GM18858 (cell line): ENCODE data around the gene ZNF621.
A peak's percentile ranks its signal among the peaks of the same experiment; 100 is the strongest.
"Not testable (repeated sequence)": the region's sequence is repeated elsewhere in the genome, so short reads cannot be mapped to it uniquely, and the experiment has no call there.

Experiments
- ATAC-seq: cut with Tn5 transposase; IDR thresholded peaks from one replicate; pipeline ENCODE4 v1.9.1; 2021; ENCODE audit not compliant: unreplicated experiment

The ZNF621 gene

DNA sequence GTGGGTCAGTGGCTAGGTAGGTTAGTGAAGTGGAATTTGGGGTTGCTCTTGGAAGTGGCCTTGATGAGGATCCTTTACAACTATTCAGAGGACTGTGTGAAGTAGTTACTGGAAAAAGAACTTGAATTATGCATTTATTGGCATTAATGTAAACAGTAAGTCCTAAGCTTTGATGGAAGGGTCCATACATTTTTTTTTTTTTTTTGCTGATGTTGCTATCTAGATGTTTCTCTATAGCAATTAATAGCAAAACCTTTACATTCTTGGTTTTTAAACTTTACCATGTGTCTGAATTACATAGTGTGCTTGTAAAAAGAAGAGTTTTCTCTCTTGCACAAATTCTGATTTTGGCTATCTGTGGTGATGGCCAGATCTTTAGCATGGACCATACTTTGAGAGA is 9.5 kb downstream of the ZNF621 start:
- no peak for ATAC-seq

DNA sequence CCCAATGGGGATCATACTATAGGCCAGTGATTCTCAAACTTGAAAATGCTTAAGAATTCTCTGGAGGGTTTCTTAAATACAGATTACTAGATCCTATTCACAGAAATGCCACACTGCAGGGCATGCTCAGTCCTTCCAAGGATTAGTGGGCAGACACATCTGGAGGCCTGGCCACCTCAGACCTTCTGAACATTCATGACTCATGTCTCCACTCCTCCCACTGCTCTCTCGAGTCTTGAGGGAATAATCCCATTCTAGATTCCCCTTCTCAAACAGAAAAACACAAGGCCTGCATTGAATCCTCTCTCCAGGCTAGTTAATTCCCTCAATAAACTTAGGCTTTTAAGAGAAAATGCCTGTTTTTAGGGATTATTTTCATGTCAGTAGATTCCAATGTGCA is 22.1 kb downstream of the ZNF621 start:
- ATAC-seq: no peak

DNA sequence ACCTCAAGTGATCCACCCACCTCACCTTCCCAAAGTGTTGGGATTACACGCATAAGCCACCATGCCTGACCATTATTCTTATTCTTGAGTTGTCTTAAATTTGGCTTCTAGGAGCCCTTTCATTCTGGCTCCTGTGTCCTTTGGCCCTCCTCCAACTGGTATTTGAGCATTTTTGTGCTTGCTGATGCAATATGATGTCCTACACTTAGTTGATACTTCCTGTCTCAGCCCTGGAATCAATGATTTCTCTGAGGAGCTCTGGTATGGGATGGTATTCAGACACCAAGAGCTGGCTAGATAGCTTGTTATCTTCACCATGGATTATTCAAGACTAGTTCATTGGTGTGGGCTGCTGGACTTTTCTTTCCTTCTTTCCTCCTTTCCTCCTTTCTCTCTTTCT is 25.4 kb downstream of the ZNF621 start:
- ATAC-seq: no peak

DNA sequence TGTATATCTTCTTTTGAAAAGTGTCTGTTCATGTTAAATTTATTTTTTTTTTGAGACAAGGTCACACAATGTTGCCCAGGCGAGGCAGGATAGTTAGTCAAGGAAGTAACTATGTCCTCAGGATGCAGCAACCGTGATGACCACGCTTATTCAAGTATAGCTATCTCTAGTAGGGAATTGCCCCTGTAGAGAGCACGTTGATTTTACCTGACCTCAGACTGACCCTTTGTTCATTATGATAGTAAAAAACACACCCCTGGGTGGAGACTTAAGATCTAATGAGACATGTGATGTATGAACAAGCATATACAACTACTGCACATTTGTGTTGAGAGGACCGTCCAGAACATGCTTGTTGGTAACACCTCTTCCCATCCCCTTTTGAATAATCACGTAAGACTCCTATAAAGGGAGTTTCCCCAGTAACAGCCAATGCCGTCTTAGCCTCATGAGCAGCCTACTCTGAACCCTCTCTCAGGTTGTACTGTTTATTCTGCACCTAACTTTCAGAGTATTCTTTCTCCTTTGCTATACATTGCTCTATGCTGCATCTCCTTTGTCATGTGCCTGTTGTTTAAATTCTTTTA is 32.9 kb downstream of the ZNF621 start:
- no peak for ATAC-seq

DNA sequence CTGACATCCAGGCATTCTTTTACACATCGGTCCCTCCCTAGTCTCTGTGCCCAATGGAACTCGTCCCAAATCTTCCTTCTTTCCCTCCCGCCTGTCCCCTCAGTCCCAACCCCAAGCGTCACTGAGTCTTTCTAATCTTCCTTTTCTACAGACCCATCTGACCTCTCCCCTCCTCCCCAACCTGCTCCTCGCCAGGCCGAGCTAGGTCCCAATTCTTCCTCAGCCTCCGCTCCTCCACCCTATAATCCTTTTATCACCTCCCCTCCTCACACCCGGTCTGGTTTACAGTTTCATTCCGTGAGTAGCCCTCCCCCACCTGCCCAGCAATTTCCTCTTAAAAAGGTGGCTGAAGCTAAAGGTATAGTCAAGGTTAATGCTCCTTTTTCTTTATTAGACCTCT is 37.7 kb downstream of the ZNF621 start:
- not testable (repeated sequence) for ATAC-seq

DNA sequence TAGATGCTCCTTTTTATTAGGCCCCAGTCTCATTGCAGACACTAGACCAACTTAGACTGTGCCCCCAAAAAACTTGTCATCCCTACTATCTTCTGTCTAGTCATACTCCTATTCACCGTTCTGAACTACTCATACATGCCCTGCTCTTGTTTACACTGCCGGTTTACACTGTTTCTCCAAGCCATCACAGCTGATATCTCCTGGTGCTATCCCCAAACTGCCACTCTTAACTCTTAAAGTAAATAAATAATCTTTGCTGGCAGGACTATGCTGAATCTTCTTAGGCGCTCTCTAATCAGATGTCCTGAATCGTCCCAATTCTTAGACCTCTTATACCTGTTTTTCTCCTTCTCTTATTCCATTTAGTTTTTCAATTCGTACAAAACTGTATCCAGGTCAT is 40.9 kb downstream of the ZNF621 start:
- ATAC-seq: not testable (repeated sequence)

DNA sequence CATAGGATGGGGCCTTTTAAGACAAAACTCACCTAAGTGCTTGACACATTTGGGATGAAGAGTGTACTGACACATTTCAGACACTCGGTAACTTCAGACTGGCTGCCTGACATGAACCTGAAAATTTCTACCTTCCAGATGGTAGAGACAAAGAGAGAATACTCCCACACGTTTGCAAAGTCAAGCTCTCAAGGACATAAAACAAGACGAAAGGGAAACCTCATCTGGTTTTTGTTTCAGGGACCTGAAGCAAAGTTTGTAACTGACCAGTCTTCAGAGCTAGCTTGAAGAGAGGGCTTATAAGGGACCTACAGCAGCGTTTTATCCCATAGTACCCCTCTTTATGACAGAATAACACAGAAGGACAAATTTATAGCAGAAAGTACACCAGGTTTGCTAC is 41.9 kb downstream of the ZNF621 start:
- no peak for ATAC-seq

DNA sequence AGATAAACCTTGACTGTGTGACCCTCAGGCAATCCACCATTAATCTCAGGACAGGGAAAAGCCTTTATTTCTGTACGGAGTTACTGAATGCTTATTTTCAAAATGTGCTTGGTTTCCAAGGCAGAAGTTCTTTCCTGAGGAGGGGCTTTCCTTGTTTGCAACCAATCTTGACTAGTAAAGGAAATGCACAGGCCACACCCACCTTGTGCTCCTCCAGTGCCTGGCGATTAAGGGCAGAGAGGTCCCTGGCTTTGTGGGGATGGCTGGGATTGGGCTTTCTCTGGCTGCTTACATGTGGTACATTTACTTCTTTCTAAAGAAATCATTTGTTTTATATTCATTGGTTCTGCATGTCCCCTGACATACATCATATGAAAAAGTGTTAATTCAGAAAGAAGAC is 47.8 kb downstream of the ZNF621 start:
- ATAC-seq: no peak

DNA sequence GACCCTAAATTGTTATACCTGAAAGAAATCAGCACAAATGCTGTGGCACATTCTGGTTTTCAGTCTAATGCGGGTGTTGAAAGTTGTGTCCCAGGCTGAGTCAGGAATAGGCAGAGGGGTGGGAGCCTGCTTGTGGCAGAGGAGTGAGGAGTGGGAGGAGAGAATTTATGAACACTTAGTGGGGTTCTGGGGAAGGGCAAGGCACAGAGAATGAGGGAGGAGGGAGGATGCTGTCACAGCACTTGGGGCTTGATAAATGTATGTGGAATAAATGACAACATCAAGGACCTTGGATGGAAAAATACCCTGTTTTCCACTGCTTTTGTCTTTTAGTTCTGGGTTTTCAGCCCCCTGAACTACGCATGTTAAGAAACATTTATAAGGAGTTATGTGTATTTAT is 49.3 kb downstream of the ZNF621 start:
- ATAC-seq: no peak

DNA sequence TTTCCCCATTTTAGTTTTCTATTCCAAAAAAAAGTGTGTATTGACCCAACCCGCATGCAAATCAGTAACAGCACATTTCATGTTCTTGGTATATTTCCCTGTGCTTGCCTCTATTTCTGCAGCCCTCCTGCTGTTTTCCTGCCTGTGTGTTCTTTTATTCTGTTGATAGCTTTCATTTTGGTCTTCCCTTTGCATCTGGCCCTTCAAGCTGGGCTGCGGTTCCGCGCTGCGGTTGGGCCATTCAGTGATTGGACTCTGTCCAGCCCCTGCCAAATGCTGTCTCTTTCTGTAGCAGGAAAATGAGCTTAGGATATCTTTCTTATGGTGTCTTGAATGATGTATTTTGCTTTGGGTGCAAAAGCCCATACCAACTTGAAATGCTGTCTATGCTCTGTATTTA is 49.9 kb downstream of the ZNF621 start:
- ATAC-seq: no peak

DNA sequence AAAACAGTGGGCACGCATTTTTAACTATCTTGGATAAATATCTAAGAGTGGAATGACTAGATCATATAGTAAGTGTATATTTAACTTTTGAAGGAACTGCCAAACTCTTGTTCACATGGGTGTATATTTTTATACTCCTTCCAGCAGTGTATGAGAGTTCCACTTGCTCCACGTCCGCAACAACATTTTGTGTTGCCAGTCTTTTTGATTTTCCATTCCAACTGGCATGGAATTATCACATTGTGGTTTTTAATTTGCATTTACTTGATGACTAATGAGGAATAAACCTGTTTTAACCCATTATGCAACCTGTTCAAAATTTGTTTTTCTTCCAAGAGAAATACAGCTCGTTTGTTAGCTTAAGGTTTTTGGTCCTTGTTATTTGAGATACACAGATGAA is 51.6 kb downstream of the ZNF621 start:
- no peak for ATAC-seq

DNA sequence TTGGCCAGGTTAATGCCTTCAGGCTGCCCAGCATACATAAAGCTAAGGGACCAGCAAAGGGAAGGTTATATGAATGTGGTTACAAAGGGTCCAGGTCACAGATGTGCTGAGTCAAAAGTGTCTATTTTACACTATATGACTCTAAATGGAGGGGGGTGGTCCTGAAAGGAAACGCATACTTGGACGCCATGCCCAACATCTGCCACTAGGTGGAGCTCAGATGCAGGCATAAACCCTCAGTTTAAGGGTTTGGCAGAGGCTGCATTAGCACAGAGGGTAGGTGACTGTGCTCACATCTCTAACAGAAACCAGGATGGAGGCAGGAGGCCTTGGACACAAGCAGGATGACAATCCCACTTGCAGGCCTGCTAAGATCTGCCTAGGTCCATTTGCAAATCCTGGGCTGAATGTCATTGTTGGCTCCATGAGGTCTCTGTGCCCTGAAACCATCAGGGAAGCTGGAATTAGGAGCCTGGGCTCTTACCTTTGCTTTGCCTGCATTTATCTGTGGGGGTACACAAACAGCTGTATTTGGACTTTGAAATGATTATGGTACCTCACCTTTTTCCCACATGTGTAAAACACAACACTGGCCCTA is 55.8 kb downstream of the ZNF621 start:
- peak; percentile 64 for ATAC-seq

DNA sequence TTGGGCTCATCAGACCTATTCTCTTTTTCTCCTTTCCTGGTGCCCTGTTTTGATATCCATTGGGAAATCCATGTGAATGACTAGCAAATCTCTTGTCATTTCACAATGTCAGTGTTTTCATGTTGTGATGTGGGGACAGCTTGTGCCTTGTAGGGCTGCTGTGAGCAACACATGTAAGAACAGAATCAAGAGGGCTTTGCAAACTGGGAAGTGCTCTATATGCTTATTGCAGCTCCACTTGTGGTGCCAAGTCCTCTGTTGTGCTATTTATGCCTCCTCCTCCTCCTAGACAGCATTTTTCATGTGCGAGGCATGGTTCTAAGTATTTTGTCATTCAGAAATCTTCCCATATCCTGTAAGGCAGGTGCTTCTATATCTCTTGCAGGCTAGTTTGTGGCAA is 56.4 kb downstream of the ZNF621 start:
- no peak for ATAC-seq

DNA sequence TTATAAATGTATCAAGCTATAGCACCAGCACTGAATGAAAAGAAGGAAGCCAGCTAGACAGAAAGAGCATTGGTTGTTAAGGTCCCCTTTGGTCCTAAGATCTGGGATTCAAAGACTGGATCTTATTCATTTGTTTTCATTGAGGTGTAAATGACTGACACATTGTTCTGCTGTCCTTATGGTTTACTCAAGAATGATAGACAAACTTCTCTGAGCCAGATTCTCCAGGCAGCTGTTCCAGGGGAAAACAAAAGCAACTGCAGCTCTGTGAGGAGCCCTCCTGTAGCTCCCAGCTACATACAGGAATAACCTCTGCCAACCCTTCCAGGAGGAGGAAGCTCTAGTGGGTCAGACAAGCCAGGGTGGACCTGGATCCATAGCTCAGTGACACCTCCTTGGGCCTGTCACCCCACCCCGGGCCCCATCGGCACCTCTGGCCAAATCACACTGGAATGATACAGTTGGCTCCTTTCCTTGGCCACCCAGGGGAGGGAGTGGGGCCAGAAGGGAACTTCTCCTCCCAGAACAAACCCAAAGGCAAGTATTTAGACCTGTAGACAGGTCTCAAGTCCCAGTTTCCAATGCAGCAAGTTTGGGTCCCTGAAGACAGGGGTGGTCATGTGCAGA is 57.8 kb downstream of the ZNF621 start:
- ATAC-seq: no peak

DNA sequence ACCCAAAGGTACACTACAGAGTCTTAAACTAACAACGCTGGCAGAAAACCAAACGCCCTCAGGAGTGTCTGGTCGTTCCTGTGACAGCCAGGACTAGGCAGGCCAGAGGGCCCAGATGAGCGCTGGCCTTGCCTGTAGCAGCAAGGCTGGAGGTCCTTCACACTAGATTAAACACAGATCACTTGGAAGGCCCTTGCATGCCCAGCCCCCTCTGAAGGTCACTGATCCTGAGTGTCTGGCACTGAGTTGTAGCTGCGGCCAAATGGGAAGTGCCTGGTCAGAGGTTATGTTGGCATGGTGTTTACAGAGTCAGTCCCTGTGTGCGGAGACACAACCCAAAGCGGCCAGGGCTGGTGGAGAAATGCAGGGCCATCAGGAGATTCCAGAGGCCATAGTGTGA is 58.9 kb downstream of the ZNF621 start:
- ATAC-seq: no peak

DNA sequence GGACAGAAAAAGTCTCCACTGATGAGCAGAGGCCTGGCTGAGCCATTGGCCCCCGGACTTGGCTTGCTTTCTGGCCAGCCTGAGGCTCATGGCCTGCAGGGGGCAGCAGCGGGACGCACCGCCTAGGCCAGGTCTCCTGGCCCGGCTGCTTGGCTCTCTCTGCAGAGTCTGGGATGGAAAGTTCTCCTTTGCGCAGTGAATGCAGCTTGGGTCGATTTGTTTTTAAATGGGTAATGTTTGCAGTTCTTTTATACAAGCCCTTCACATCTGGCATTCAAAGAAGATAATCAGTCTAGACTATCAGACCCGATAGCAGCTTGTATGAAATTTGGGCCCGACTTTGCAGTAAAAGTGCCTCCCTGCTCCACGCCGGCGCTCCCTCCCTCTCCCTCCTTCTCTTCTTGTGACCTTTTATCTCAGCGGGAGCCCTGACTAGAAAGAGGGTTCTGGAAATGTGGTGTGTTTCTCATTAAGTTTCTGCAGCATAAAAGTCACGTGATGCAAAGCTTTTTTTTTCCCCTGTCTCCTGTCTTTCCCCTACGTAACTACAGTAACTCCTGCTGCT is 59.9 kb downstream of the ZNF621 start:
- no peak for ATAC-seq

DNA sequence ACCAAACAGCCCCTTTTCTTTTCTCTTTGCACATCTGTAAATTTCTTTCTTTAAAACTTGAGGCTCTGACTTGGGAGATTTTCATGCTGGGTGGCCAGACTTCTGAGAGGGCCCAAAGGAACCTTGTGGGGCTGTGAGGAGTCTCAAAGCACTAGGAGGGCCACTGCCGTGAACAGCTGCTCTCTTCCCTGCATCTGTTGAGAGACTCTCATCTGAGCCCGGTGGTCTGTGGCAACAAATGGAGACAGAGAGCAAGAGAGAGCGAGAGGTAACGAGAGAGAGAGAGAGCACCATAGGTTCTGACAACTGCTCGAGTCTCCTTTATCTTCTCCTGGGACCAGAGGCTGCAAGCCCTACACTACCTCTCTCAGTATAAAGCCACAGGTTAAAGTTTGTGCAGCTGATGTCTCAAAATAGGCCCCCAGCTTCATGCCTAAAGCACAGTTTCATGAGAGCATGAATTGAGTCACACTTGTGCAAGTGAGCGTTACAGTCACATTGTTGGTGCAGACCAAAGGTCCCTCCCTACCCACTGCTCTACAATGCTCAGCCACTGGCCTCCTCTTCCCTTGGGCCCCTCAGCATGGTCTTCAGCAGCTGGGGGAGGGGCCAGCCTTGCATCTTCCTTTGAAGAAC is 60.7 kb downstream of the ZNF621 start:
- peak; percentile 58 for ATAC-seq

DNA sequence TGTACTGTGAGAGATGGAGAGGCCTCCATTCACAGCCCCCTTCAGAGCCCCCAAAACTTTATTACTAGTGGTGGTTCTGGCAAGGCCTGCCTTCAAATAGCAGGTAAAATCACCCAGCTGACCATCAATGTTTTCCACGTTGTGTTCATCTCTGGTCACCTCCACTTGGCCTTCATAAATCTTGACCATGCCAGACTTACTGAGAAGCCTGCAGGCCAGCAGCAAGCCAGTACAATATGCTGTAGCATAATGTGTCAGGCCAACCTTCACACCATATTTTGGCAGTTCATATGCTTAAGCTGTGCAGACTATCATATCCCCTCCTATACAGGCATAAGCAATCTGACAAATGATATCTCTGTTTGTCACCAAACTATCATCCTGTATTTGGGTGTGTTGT is 62.1 kb downstream of the ZNF621 start:
- no peak for ATAC-seq

DNA sequence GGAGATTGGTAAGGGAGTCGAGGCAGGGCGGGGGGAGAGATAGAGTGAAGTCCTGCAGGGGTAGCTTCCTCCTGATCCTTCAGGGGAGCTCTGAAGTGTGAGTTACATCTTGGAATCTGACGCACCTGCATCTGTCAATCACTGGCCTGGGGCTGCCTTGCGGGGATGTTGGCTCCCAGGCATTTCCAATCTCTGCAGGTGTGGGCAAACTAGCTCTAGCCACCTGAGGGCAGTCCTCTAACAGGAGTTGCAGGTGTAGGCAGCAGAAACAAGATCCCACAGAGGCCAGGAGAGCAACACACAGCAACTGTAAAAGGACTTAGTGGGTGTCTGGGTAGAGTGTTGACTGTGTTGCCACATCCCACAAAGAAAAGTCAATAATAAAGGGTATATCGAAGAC is 63.6 kb downstream of the ZNF621 start:
- no peak for ATAC-seq
